DND-41 (cell line): ENCODE data around the gene DDX51.

ENCODE experiments used
- CTCF ChIP-seq: IDR thresholded peaks from 2 replicates; pipeline ENCODE4 v1.5.1; 2012; ENCODE audit warnings: borderline replicate concordance, low read length, moderate library complexity, mild to moderate bottlenecking; ENCODE audit not compliant: poor library complexity, severe bottlenecking; ENCODE audit errors: extremely low read depth
- EZH2 ChIP-seq: IDR thresholded peaks from 3 replicates; pipeline ENCODE4 v1.6.1; 2012; ENCODE audit warnings: borderline replicate concordance, low read depth, mild to moderate bottlenecking, moderate library complexity, low read length, inconsistent platforms; ENCODE audit not compliant: severe bottlenecking

- TF ChIP-seq CTCF (no peak), EZH2 (no peak)
Measured at GRCh38 chr12:132190834-132191500, 46.8 kb upstream of the DDX51 start.
